NCI-H2171 treated with DMSO at 0.1 percent for 48 hours (cell line): Measurements from ENCODE around the gene YWHAG.
"Not testable (repeated sequence)": the region's sequence is repeated elsewhere in the genome, so short reads cannot be mapped to it uniquely, and the experiment has no call there.

Experiments used
- DNase-seq: peaks from one replicate; lab custom pipeline; 2025; lab: John Stamatoyannopoulos, UW

The YWHAG gene

GRCh38 chr7:76377186-76377918, 18.6 kb upstream of the YWHAG start:
- DNase-seq = no peak

- DNase-seq = no peak
These were observed 16.5 kb upstream of the YWHAG start for GRCh38 chr7:76375251-76375650.

- DNase-seq = no peak
These were observed 14.4 kb upstream of the YWHAG start for GRCh38 chr7:76372984-76373833.

- DNase-seq = no peak
These were observed 12.6 kb upstream of the YWHAG start for GRCh38 chr7:76371396-76371795.

- no peak for DNase-seq
These were observed 10.2 kb upstream of the YWHAG start for GRCh38 chr7:76369018-76369417.

- no peak for DNase-seq
These were observed 9.4 kb upstream of the YWHAG start for GRCh38 chr7:76368190-76368589.

- no peak for DNase-seq
These were observed 5.4 kb upstream of the YWHAG start for GRCh38 chr7:76364198-76364584.

- DNase-seq = not testable (repeated sequence)
These were observed 5.0 kb upstream of the YWHAG start for GRCh38 chr7:76363754-76364153.

GRCh38 chr7:76359978-76360638, 1.3 kb upstream of the YWHAG start:
- no peak for DNase-seq

- DNase-seq = peak; percentile 99
These were observed 553 bp upstream of the YWHAG start for GRCh38 chr7:76359111-76359977.

GRCh38 chr7:76358011-76358480, 745 bp downstream of the YWHAG start:
- peak; percentile 56 for DNase-seq

- DNase-seq = peak; percentile 54
These were observed 1.2 kb downstream of the YWHAG start for GRCh38 chr7:76357475-76358010.

GRCh38 chr7:76356823-76357222, 2.0 kb downstream of the YWHAG start:
- no peak for DNase-seq

- no peak for DNase-seq
These were observed 2.7 kb downstream of the YWHAG start for GRCh38 chr7:76356115-76356514.

- DNase-seq = no peak
These were observed 3.6 kb downstream of the YWHAG start for GRCh38 chr7:76354981-76355730.

GRCh38 chr7:76354516-76354915, 4.3 kb downstream of the YWHAG start:
- no peak for DNase-seq

- DNase-seq = no peak
These were observed 5.0 kb downstream of the YWHAG start for GRCh38 chr7:76353744-76354143.

- DNase-seq = no peak
These were observed 6.6 kb downstream of the YWHAG start for GRCh38 chr7:76352193-76352592.

- DNase-seq = no peak
These were observed 7.4 kb downstream of the YWHAG start for GRCh38 chr7:76351372-76351771.

- no peak for DNase-seq
These were observed 9.4 kb downstream of the YWHAG start for GRCh38 chr7:76349313-76349885.
